Mononuclear cell (primary cell): ENCODE results near the gene KIF26B. TPM values are rescaled to one million over a fixed set of nuclear protein-coding genes. Genes with fewer than 3 reads are reported as not detected.

Experiments used
- H3K27me3 ChIP-seq: 2 replicates; pipeline ENCODE4 v1.6.0; 2011; ENCODE audit warnings: low read length, control low read depth; ENCODE audit not compliant: insufficient read depth
- H3K4me1 ChIP-seq: 2 replicates; pipeline ENCODE4 v1.5.1; 2011; ENCODE audit warnings: mild to moderate bottlenecking, low read length, control low read depth; ENCODE audit not compliant: insufficient read depth
- H3K4me3 ChIP-seq: 2 replicates; pipeline ENCODE4 v1.5.1; 2011; ENCODE audit warnings: mild to moderate bottlenecking, low read length, moderate library complexity
- H3K9me3 ChIP-seq: 2 replicates; pipeline ENCODE4 v1.5.1; 2011; ENCODE audit warnings: low read depth, mild to moderate bottlenecking, control low read depth, low read length
- total RNA-seq: library from RNA; depleted of rRNA; stranded (reverse); fragments of >200 nt; gene quantifications from one replicate; pipeline ENCODE4 v1.2.3, GENCODE V29; 2012

KIF26B gene
- total RNA-seq, 1 donor = 0.31 TPM

DNA sequence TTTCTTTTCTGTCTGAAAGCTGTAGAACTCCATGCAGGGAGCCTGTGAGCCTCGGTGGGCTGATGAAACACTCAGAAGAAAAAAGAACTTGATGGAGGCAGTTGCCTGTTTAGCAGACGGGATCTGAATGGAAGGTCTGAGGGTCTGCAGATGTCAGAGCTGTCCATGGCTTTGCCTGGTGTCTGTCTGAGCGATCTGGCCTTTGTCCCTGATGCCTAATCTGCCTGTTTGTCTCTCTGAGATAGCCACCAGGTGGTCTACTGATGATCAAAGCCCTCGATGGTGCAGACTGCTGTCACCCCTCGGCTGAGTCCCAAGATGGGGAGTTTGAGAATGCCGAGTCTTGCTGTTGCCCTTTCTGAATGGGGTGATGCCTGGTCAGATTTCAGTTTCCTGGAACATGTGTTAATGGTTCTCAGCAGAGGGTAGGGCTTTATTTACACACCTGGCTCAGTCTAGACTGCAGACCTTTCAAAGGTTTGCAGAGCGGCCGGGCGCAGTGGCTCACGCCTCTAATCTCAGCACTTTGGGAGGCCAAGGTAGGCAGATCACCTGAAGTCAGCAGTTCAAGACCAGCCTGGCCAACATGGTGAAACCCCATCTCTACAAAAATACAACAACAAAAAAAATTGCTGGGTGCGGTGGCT lies 90.4 kb downstream of the KIF26B start:
- Histone ChIP-seq H3K27me3 (peaks cover 69% of the 10 kb centered on the region), H3K4me3 (no peak overlapping the region), H3K9me3 (no peaks in the 10 kb centered on the region), H3K4me1 (no peaks in the 10 kb centered on the region)

DNA sequence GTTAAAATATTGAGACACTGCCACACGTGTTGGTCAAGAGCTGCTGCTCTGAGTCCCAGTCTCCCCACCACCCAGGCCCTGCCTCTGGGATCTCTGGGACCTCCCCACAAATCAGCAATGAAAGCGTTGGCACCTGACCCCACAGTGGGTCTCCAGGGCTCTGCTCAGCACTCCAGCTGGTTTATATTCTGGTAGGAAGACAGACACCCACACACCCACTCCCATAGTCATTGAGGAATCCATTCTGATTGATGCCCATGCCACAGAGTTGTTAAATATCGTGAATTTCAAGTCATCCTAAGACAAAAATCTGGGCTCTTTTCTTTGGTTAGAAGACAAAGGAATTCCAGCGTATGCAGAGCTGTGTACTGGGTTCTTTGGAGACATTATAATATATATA lies 91.6 kb downstream of the KIF26B start:
- no peak overlapping the region for H3K4me3 ChIP-seq
- H3K9me3 ChIP-seq = no peaks in the 10 kb centered on the region
- H3K4me1 ChIP-seq = no peaks in the 10 kb centered on the region
- peaks cover 70% of the 10 kb centered on the region for H3K27me3 ChIP-seq

DNA sequence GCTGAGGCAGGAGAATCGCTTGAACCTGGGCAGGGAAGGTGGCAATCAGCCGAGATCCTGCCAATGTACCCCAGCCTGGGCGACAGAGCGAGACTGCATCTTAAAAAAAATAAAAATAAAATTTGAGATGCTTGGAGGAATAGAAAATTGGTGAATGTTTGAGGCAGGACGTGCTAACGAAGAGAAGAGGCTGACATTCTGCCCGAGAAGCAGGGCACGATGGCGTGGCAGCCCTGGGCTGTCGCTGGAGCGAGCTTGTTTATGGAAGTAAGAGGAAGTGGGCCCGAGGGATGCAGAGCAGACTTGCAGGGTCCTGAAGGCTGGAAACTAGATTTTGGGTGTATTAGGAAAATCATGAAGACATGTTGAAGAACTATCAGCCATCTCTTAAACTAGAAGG lies 92.6 kb downstream of the KIF26B start:
- Histone ChIP-seq H3K4me1 (no peaks in the 10 kb centered on the region), H3K9me3 (peaks cover 4% of the 10 kb centered on the region), H3K27me3 (peaks cover 74% of the 10 kb centered on the region), H3K4me3 (no peak overlapping the region)

DNA sequence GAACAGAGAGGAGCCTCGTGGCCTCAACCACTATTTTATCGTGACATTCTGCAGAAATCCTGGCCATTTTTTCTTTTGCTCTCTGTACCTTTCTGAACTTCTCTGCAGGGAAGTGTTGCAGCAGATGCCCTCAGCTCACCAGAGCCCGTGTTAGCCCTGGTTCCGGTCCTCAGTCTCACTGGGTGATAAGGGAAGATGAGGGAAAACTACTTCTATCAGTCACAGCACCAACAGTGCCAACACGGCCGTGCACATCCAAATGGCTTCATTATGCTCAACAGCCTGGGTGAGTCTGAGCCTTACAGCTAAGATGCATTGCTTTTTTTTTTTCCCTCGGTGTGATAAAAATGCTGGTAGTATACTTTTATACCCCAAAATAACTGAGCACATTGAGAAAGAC lies 93.0 kb downstream of the KIF26B start:
- Histone ChIP-seq H3K4me1 (no peaks in the 10 kb centered on the region), H3K4me3 (no peak overlapping the region), H3K9me3 (peaks cover 8% of the 10 kb centered on the region), H3K27me3 (peaks cover 78% of the 10 kb centered on the region)

DNA sequence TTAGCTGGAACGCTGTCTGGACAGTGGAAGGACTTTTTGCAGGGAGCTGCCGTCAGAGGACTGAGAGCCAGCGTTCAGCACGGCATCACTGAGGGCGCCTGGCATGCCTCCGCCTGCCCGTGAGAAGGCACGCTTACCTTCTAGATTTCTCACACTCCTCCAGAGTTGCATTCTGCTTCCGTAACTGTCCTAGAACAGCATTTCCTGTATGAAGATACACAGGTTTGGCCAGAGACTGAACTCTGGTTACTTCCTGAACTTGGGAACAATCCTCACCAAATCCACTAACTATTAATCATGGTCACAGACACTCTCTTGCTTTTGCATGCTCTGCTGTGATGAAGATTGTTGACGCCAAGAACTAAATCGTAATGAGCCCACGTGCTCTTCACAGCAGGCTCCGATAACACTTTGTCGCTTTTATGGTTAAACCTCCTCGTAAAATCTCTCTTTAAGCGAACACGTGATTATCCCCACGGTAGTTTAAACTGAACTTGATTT lies 93.5 kb downstream of the KIF26B start:
- Histone ChIP-seq H3K9me3 (peaks cover 8% of the 10 kb centered on the region), H3K27me3 (peaks cover 74% of the 10 kb centered on the region), H3K4me3 (no peak overlapping the region), H3K4me1 (no peaks in the 10 kb centered on the region)

DNA sequence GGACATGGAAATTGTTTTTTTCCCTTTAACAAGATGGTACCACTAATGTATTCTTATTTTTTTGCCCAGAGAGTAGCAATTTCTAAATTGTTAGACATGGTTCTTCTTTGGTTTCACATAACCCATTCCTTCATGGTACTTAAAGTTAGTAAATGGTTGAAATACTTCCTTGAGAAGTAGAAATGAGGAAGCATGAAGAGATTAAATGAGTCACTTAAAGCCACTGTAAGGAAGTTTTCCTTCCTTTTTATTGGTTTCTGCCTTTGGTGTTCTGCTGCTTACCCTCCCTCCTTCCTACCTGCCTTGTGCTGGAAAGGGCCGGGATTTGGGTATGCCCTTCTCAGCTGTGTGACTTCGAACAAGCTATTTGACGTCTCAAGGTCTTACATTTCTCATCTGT lies 101.0 kb downstream of the KIF26B start:
- Histone ChIP-seq H3K9me3 (peaks cover 8% of the 10 kb centered on the region), H3K4me1 (peaks cover 15% of the 10 kb centered on the region), H3K4me3 (no peak overlapping the region), H3K27me3 (peaks cover 79% of the 10 kb centered on the region)

DNA sequence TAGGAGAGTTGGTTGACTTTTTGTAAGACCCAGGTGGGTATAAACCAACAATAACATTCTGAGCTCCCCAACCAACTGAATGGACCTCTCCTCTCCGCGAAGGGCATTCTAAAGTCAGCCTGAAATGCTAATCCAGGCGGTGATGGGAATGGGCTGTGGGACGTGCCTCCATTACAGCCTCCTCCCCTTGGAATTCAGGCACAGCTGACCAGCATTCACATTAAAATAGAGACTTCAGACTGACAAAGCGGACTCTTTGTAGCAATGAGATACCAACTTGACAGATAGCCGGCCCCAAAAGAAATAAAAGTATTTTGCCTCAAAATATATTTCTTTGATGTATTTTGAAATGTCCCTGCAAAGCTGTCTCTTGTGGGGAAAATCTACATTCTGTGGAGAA lies 101.7 kb downstream of the KIF26B start:
- Histone ChIP-seq H3K4me1 (peaks cover 15% of the 10 kb centered on the region), H3K4me3 (no peak overlapping the region), H3K9me3 (peaks cover 8% of the 10 kb centered on the region), H3K27me3 (peaks cover 73% of the 10 kb centered on the region)

DNA sequence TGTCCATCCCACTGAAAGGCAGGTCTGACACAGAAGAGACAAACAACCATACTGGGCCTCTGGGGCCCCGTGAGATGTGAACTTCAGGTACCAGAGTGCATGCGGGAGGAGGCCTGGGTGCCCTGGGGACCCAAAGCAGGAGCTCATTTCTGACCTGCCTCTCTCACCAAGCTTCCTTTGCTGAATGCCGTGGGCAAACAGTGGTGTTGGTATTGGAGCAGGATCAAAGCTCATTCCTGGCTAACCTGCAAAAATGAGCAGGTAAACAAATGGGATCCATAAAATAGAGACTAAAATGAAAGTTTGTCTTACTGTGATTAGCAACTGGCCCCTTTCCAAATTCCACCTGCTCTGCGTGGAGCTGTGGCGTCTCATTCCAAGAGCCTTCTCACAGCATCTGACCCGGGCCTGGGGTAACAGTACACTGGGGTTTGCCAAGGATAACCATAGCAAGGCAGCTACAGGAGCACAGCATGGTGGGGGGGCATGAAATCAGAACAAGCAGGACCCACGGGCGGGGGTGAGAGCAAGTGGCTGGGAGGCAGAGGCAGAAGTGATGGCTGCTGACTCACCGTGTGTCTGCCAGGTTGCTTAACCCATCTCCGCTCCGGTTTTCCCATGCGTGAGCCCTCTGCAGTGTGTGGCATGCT lies 103.6 kb downstream of the KIF26B start:
- H3K4me3 ChIP-seq = no peak overlapping the region
- peaks cover 77% of the 10 kb centered on the region for H3K27me3 ChIP-seq
- peaks cover 15% of the 10 kb centered on the region for H3K4me1 ChIP-seq
- H3K9me3 ChIP-seq = no peaks in the 10 kb centered on the region

DNA sequence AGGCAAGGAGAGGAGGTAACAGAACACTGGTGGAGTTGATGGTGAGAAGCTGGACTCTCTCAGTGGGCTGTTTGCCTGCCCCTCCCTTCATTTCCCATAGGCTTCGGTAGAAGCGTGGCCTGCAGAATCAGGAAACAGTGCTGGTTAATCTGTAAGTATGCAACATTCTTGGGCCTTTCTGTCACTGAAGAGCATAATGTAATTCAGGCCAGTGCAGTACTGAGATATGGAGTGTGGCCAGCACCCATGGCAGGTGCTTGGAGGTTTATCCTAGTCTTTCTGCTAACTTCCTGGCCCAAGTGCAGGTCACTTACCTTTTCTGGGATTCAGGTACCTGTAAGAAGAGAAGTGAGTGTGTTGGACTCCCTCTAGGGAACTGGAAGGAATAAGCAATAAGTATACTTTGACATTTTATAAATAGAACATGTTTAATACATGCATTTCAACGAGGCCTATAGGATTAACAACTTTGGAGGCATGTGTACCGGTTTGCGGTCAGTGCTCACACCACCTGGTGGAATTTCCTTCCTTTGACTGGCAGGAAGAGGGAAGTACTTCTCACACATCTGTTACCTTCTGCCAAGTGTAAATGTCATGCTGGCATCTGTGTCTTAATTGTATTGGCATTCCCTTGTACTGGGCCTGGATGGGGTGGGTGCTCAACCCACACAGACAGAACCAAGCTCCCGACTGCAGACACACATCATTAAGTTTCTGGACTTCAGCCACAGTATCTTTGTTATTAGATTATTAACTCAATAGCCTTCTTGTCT lies 105.5 kb downstream of the KIF26B start:
- no peaks in the 10 kb centered on the region for H3K9me3 ChIP-seq
- peaks cover 76% of the 10 kb centered on the region for H3K27me3 ChIP-seq
- H3K4me3 ChIP-seq = no peak overlapping the region
- H3K4me1 ChIP-seq = peaks cover 9% of the 10 kb centered on the region

DNA sequence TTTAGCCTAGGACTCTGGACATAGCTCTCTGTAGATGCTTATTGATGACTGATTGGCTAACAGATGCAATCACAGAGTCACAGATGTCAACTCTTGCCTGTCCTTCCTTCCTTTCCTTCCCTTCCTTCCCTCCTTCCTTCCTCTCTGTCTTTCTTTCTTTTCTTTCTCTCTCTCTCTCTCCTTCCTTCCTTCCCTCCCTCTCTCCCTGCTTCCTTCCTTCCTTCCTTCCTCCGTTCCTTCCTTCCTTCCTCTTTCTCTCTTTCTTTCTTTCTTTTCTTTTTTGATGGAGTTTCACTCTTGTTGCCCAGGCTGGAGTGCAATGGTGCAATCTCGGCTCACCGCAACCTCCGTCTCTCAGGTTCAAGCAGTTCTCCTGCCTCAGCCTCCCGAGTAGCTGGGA lies 106.1 kb downstream of the KIF26B start:
- Histone ChIP-seq H3K9me3 (no peaks in the 10 kb centered on the region), H3K27me3 (peaks cover 78% of the 10 kb centered on the region), H3K4me1 (peaks cover 7% of the 10 kb centered on the region), H3K4me3 (no peak overlapping the region)

DNA sequence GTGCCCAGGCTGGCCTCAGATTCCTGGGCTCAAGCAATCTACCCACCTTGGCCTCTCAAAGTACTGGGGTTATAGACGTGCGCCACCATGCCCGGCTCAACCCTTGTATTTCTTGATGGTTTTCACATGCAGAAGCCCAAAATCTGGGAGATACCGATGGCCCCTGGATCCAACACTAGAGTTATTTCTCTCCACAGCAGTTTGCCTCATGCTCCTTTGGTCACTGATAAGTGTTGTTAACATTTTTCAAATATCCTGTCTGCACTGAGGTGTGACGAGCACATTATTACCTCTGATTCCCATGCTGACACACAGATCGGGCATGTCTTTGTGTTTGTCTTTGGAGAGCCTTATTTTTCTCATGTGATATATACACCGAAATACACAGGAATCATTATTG lies 107.0 kb downstream of the KIF26B start:
- peaks cover 7% of the 10 kb centered on the region for H3K4me1 ChIP-seq
- H3K27me3 ChIP-seq = peaks cover 81% of the 10 kb centered on the region
- H3K4me3 ChIP-seq = no peak overlapping the region
- H3K9me3 ChIP-seq = no peaks in the 10 kb centered on the region

DNA sequence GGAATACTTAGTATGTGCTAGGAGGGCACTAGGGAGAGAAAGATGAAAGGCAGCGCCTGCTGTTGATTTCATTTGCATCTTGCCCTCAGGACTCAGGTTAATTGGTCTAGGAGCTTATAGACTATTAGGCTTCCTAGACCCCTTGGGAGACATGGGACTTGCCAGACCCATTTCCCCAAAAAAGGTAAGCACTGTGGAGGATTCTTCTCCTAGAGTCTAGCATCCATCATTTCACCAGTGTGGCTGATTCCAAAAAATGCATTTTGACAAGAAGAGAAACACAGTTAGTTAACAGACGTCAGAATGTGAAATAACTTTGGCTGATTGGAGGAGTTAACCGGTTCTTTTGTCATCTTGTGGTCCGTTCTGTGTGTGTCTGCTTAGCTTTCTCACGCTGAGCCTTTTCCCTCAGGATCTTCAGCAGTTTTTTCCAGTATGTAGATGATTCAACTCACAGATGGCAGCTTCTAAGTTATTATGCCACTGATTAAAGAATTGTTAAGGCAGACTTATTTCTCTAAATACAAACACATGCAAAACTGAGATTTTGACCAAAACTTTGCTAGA lies 108.8 kb downstream of the KIF26B start:
- no peaks in the 10 kb centered on the region for H3K9me3 ChIP-seq
- H3K4me1 ChIP-seq = peaks cover 4% of the 10 kb centered on the region
- peaks cover 77% of the 10 kb centered on the region for H3K27me3 ChIP-seq
- H3K4me3 ChIP-seq = no peak overlapping the region

DNA sequence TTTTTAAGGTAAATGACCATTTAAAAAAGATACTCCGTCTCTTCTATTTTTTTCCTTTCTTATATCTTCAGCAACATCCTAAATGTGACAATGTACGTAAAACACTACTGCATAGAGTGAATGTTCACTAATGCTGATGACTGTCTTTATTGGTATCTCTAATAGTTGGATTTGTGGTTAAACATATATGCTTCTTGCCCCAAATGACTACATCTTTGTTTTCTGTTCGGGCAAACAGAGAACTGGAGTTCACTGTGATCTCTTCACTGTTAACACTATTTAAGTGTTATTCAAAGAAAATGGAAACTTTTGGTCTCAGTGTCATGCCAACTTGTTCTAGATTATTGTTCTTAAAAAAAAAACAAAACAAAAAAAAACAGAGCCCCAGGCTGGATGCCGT lies 109.4 kb downstream of the KIF26B start:
- Histone ChIP-seq H3K4me3 (no peak overlapping the region), H3K9me3 (no peaks in the 10 kb centered on the region), H3K4me1 (no peaks in the 10 kb centered on the region), H3K27me3 (peaks cover 74% of the 10 kb centered on the region)

DNA sequence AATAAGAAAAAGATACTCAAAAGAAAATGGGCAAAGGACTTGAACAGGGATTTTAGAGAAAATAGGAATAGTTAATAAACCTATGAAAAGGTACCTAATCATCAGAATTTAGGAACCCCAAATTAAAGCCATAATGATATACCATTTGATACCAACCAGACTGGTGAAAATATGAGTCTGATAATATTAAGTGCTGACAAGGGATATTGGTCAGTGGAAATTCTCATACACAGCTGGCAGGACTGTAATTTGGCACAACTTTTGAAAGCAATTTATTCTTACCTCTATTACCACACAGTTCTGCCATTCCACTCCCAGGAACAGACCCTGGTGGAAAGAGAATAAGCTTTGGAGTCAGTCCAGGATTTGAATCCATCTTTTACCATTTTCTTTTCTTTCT lies 111.3 kb downstream of the KIF26B start:
- H3K9me3 ChIP-seq = peaks cover 6% of the 10 kb centered on the region
- H3K4me3 ChIP-seq = no peak overlapping the region
- no peaks in the 10 kb centered on the region for H3K4me1 ChIP-seq
- peaks cover 69% of the 10 kb centered on the region for H3K27me3 ChIP-seq

DNA sequence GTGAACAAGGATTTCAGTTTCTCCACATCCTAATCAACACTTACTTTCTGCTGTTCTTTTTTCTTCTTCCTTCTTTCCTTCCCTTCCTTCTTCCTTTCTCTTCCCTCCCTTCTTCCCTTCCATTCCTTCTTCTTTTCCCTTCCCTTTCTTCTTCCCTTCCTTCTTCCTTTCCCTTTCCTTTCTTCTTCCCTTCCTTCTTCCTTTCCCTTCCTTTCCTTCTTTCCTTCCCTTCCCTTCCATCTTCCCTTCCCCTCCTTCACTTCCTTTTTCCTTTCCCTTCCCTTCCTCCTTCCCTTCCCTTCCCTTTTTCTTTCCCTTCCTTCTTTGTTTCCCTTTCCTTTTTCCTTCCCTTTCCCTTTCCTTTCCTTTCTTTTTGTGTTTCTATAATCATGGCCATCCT lies 115.3 kb downstream of the KIF26B start:
- Histone ChIP-seq H3K27me3 (peaks cover 67% of the 10 kb centered on the region), H3K9me3 (peaks cover 8% of the 10 kb centered on the region), H3K4me3 (no peak overlapping the region), H3K4me1 (no peaks in the 10 kb centered on the region)
